RWPE2 (cell line): ENCODE data around the gene LRFN4.

Experiments used
- ATAC-seq: fragments of 200-7000 bp; cut with Tn5 transposase; 3 replicates; pipeline ENCODE4 v1.9.1; 2021; ENCODE audit warnings: low read depth
- DNase-seq: peaks from one replicate; pipeline ENCODE4 v3.0.0-alpha.2; 2020; ENCODE audit warnings: low spot score
- H3K27ac ChIP-seq: fragments of 450-650 bp; 2 replicates; pipeline ENCODE4 v1.5.1; 2017; ENCODE audit warnings: mild to moderate bottlenecking; ENCODE audit not compliant: poor library complexity, severe bottlenecking
- H3K27me3 ChIP-seq: fragments of 250-450 bp; sonication (Bioruptor Pico); 2 replicates; pipeline ENCODE4 v1.5.1; 2021; ENCODE audit warnings: mild to moderate bottlenecking, moderate library complexity; ENCODE audit not compliant: insufficient read depth, poor library complexity, severe bottlenecking
- H3K36me3 ChIP-seq: fragments of 250-450 bp; sonication (Bioruptor Pico); 2 replicates; pipeline ENCODE4 v1.5.1; 2020; ENCODE audit warnings: low read depth, mild to moderate bottlenecking, moderate library complexity
- H3K4me1 ChIP-seq: fragments of 250-450 bp; sonication (Bioruptor Pico); 2 replicates; pipeline ENCODE4 v1.5.1; 2021; ENCODE audit warnings: mild to moderate bottlenecking, moderate library complexity; ENCODE audit not compliant: insufficient read depth, poor library complexity, severe bottlenecking
- H3K4me3 ChIP-seq: fragments of 250-450 bp; sonication (Bioruptor Pico); 2 replicates; pipeline ENCODE4 v1.5.1; 2021; ENCODE audit warnings: mild to moderate bottlenecking, moderate library complexity; ENCODE audit not compliant: severe bottlenecking
- H3K9me3 ChIP-seq: fragments of 250-450 bp; sonication (Bioruptor Pico); 2 replicates; pipeline ENCODE4 v1.5.1; 2021; ENCODE audit warnings: mild to moderate bottlenecking, moderate library complexity; ENCODE audit not compliant: severe bottlenecking
- TF ChIP-seq, protein P1 (sequence below): fragments of 450-650 bp; IDR thresholded peaks from one replicate; pipeline ENCODE4 v1.5.1; 2017; ENCODE audit warnings: mild to moderate bottlenecking, moderate library complexity; ENCODE audit not compliant: poor library complexity, severe bottlenecking

The LRFN4 gene

DNA sequence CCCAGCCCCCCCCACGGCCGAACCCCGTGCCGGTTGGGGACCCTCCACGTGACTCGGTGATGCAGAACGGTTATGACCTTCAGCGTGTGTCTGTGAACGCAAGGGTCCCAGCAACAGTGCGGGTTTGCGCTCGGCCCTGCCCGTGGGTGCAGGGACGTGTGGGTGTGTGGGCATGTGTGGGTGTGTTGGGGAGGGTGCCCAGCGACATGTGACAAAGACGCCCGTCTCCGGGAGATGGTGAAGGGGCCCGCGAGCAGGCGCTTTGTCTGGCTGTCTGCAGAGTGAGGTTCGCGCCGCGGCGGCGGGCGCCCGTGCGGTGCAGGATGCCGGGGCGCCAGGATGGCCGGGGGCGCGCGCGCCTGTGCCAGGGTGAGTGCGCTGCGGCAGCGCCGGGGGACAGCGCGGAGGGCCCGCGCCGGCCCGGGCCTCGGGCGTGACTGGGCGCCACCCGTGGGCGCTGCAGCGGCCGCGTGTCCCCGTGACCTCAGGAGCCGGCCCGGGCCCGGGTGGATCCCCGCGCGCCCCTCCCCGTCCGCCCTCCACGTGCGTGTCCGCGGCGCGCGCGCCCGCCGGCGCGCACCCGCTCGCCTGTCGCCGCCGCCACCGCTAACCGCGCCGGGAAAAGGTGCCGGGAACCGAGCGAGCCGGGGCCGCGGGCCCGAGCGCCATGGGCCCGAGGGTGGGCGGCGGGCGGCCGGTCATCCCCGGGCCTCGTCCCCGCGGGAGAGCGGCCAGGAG lies at the start of gene LRFN4:
Gene LRFN4 (plus strand): TSS at position 569 of the 738 bp plus-strand sequence. CDS start 681 bp downstream, outside the sequence.
- TF ChIP-seq, protein P1, sequence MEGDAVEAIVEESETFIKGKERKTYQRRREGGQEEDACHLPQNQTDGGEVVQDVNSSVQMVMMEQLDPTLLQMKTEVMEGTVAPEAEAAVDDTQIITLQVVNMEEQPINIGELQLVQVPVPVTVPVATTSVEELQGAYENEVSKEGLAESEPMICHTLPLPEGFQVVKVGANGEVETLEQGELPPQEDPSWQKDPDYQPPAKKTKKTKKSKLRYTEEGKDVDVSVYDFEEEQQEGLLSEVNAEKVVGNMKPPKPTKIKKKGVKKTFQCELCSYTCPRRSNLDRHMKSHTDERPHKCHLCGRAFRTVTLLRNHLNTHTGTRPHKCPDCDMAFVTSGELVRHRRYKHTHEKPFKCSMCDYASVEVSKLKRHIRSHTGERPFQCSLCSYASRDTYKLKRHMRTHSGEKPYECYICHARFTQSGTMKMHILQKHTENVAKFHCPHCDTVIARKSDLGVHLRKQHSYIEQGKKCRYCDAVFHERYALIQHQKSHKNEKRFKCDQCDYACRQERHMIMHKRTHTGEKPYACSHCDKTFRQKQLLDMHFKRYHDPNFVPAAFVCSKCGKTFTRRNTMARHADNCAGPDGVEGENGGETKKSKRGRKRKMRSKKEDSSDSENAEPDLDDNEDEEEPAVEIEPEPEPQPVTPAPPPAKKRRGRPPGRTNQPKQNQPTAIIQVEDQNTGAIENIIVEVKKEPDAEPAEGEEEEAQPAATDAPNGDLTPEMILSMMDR, result no peak
- H3K27me3 ChIP-seq, result no peaks in the 10 kb centered on the region
- peak; percentile 73 for DNase-seq
- ATAC-seq, result peak; percentile 40
- H3K4me1 ChIP-seq, result no peaks in the 10 kb centered on the region
- H3K36me3 ChIP-seq, result peaks cover 24% of the 10 kb centered on the region
- H3K27ac ChIP-seq, result peak within 1 kb of the TSS; percentile 91
- no peaks in the 10 kb centered on the region for H3K9me3 ChIP-seq
- peak within 1 kb of the TSS; percentile 90 for H3K4me3 ChIP-seq

DNA sequence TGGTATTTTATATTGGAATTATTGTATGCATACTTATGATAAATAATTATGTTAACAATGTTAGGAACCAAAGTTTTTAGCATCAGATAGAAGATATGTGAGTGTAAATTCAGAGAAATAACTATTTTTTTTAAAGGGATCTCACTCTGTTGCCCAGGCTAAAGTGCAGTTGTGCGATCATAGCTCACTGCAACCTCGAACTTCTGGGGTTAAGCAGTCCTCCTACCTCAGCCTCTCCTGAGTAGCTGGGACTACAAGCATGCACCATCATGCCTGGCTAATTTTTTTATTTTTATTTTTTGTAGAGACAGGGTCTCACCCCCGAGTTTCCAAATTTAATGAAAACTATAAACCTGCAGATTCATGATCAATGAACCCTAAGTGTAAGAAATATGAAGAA lies 47.3 kb upstream of the LRFN4 start:
- no peaks in the 10 kb centered on the region for H3K9me3 ChIP-seq
- TF ChIP-seq, protein P1, result no peak
- no peak overlapping the region for H3K4me3 ChIP-seq
- H3K36me3 ChIP-seq, result peaks cover 29% of the 10 kb centered on the region
- DNase-seq (no peak), ATAC-seq (no peak)
- no peak overlapping the region for H3K27ac ChIP-seq
- no peaks in the 10 kb centered on the region for H3K4me1 ChIP-seq
- no peaks in the 10 kb centered on the region for H3K27me3 ChIP-seq

DNA sequence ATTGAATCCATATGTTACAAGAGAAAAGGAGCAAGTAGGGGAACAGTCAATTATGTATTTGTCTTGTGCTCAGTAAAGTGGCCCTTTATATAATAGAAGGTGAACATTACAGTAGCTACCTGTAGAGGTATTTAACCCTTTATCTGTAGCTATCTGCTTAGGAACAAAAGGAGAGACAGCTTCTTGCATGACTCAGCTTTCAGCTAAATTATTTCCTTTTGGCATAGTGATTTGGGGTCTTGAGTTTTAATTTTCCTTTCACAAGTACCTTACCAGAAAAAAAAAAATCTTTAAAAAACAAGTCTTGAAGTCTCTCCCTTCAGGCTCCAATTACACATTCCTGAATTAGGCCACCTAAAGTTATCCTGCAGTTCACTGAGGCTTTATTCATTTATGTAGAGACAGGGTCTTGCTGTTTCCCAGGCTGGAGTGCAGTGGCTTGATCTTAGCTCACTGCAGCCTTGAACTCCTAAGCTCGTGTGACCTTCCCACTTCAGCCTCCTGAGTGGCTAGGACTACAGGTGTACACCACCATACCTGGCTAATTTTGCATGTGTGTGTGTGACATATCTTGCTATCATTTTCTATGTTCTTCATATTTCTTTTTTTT lies 46.2 kb upstream of the LRFN4 start:
- peaks cover 5% of the 10 kb centered on the region for H3K4me1 ChIP-seq
- H3K4me3 ChIP-seq, result no peak overlapping the region
- H3K27me3 ChIP-seq, result no peaks in the 10 kb centered on the region
- no peak for ATAC-seq
- TF ChIP-seq, protein P1, result no peak
- H3K27ac ChIP-seq, result no peak overlapping the region
- H3K36me3 ChIP-seq, result peaks cover 29% of the 10 kb centered on the region
- DNase-seq, result no peak
- no peaks in the 10 kb centered on the region for H3K9me3 ChIP-seq

DNA sequence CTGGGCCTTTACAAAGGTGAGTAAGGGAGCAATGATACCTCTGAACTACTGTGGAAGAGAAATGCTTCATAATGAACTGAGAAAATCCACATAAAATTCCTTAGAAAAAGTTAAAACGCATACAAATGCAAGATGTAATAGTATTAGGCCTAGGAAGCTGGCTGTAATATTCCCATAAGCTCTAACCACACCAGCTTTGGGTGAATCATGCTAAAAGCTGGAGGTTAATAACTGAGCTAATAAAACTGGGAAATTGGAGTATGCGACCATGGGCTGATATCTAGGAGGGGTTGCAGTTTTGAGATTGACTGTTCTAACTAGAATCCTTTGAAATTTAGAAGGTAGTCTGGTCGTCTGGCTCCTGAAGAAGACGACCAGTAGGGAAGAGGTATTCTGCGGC lies 42.2 kb upstream of the LRFN4 start:
- TF ChIP-seq, protein P1, result no peak
- Histone ChIP-seq H3K4me3 (no peak overlapping the region), H3K36me3 (peaks cover 31% of the 10 kb centered on the region), H3K27ac (no peak overlapping the region), H3K9me3 (no peaks in the 10 kb centered on the region), H3K4me1 (peaks cover 5% of the 10 kb centered on the region), H3K27me3 (no peaks in the 10 kb centered on the region)
- ATAC-seq, result no peak
- no peak for DNase-seq

DNA sequence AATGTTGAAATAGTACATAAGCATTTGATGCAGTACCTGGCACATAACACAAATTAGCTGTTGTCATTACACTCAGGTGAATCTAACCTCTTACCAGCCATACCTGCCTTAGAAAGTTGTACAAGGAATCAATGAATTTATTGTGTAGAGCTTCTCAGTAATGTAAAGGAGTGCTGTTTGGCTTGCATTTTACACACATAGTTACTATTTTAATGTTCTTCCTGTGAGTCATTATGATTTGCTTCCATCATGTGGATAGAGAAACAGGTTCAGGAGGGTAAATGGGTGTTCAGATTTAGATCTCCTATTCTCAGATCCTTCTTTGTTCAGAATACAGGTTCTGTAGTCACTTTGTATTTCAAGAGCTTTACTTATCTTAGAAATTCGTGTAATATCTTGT lies 41.2 kb upstream of the LRFN4 start:
- H3K27ac ChIP-seq, result peak overlapping the region; percentile 11
- peaks cover 33% of the 10 kb centered on the region for H3K36me3 ChIP-seq
- H3K4me1 ChIP-seq, result peaks cover 5% of the 10 kb centered on the region
- DNase-seq (no peak), ATAC-seq (peak; percentile 70)
- H3K4me3 ChIP-seq, result no peak overlapping the region
- no peaks in the 10 kb centered on the region for H3K9me3 ChIP-seq
- no peaks in the 10 kb centered on the region for H3K27me3 ChIP-seq
- TF ChIP-seq, protein P1, result no peak
